Coronary artery (tissue), 2 donors: ENCODE measurements around the gene SLC35F6.
"Not testable (repeated sequence)": the region's sequence is repeated elsewhere in the genome, so short reads cannot be mapped to it uniquely, and the experiment has no call there.

Experiments
- DNase-seq: peaks from one replicate; pipeline ENCODE4 v3.0.0-alpha.2; 2017; ENCODE audit warnings: low spot score
- H3K27ac ChIP-seq, 2 donors: fragments of 200-600 bp; sonication (generic); one replicate each; pipeline ENCODE4 v1.5.1; 2016 to 2019
- H3K4me3 ChIP-seq: fragments of 200-600 bp; sonication (generic); 2 replicates; pipeline ENCODE4 v1.5.1; 2016; ENCODE audit warnings: mild to moderate bottlenecking, moderate library complexity
- TF ChIP-seq, protein P1 (sequence below): fragments of 200-600 bp; sonication (generic); IDR thresholded peaks from one replicate; pipeline ENCODE4 v1.5.1; 2019; ENCODE audit warnings: antibody characterized with exemption

Gene SLC35F6

DNA sequence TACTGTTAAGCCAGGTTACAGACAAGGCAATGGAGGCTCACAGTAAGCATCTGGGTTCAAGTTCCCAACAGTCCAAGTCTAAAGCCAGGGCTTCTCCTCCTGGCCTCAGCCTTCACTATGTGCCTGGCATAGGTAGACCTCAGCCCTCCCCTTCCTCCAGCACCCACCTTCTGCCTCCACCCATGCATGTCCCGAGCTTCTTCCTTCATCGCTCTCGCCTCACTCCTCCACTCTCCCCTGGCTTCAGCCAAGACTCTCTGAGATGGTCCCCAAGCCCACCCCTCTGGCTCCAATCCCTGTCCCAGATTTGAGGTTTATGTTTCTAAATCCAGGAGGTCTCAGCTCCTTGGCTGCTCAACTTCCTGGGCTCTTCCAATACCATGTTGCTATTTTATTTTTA lies 48.6 kb downstream of the SLC35F6 start:
- DNase-seq: no peak
- TF ChIP-seq, protein P1, sequence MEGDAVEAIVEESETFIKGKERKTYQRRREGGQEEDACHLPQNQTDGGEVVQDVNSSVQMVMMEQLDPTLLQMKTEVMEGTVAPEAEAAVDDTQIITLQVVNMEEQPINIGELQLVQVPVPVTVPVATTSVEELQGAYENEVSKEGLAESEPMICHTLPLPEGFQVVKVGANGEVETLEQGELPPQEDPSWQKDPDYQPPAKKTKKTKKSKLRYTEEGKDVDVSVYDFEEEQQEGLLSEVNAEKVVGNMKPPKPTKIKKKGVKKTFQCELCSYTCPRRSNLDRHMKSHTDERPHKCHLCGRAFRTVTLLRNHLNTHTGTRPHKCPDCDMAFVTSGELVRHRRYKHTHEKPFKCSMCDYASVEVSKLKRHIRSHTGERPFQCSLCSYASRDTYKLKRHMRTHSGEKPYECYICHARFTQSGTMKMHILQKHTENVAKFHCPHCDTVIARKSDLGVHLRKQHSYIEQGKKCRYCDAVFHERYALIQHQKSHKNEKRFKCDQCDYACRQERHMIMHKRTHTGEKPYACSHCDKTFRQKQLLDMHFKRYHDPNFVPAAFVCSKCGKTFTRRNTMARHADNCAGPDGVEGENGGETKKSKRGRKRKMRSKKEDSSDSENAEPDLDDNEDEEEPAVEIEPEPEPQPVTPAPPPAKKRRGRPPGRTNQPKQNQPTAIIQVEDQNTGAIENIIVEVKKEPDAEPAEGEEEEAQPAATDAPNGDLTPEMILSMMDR: no peak
- no peak overlapping the region for H3K4me3 ChIP-seq
- H3K27ac ChIP-seq: no peak overlapping the region

DNA sequence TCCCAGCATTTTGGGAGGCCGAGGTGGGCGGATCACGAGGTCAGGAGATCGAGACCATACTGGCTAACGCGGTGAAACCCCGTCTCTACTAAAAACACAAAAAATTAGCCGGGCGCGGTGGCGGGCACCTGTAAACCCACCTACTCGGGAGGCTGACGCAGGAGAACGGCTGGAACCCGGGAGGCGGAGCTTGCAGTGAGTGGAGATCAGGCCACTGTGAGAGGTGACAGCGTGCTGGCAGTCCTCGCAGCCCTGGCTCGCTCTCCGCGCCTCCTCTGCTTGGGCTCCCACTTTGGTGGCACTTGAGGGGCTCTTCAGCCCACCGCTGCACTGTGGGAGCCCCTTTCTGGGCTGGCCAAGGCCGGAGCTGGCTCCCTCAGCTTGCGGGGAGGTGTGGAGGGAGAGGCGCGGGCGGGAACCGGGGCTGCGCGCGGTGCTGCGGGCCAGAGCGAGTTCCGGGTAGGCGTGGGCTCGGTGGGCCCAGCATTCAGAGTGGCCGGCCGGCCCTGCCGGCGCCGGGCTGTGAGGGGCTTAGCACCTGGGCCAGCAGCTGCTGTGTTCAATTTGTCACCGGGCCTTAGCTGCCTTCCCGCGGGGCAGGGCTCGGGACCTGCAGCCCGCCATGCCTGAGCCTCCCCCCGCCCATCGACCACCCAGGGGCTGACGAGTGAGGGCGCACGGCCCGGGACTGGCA lies 50.1 kb downstream of the SLC35F6 start:
- not testable (repeated sequence) for DNase-seq, H3K4me3 ChIP-seq, H3K27ac ChIP-seq

DNA sequence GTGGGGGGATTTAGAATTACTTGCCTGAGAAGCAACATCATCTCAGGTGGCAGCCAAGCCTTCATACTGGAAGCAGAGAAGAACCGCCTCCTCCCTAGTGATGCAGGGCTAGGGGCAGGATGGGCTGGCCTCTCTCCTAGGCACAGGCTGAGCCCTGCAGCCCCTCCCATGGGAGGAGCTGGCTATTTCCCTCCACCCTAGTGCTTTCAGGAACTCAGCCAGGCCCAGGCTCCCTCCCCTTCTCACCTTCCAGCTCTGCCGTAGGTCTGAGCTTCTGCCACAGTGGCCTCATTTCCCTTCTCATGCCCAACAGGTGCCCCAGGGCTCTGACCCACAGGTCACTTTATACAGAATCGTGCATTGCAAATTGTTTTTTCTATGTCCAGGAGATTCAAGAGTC lies 52.8 kb downstream of the SLC35F6 start:
- TF ChIP-seq, protein P1: no peak

DNA sequence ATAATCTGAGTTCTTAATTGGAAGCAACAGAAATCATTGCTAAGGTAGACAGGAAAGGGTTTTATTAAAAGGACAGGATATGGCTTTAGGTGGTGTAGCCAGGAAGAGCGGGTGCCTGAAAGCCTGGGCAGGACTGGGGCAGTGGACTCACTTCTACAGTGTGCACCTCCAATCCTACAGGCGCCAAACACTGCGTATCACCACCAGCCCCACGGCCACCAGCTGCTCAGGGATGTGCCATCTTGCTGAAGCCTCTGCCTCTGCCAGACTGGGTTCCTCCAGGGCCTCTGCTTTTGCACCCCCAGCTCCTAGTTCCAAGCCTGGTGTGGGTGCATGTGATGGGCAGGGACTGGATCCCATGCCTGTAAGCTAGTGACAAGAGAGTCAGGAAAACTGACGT lies 54.2 kb downstream of the SLC35F6 start:
- no peak overlapping the region for H3K27ac ChIP-seq
- no peak for DNase-seq
- TF ChIP-seq, protein P1: no peak
- no peak overlapping the region for H3K4me3 ChIP-seq

More for the DNA sequence above, 52.8 kb downstream of the SLC35F6 start:
- DNase-seq: no peak
- Histone ChIP-seq H3K27ac (no peak overlapping the region), H3K4me3 (no peak overlapping the region)

DNA sequence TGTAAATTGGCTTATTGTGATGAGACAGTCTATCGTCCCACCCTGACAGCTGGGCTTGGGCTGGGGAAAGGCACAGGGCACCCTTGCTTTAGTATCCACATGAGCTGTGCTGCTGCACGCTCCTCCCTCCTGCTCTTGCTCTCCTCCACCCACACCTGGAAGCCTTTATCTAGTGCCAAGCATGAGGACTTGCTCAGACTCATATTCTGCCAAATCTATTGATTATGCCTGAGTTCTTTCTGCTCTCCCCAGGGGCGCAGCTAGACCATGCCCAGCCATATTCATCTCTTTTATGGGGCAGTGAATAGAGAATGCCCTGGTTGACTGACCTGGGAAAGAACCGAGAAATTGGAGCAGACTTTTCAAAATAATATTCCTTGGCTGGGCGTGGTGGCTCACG lies 54.9 kb downstream of the SLC35F6 start:
- TF ChIP-seq, protein P1: no peak
- DNase-seq: no peak
- Histone ChIP-seq H3K27ac (no peak overlapping the region), H3K4me3 (no peak overlapping the region)

DNA sequence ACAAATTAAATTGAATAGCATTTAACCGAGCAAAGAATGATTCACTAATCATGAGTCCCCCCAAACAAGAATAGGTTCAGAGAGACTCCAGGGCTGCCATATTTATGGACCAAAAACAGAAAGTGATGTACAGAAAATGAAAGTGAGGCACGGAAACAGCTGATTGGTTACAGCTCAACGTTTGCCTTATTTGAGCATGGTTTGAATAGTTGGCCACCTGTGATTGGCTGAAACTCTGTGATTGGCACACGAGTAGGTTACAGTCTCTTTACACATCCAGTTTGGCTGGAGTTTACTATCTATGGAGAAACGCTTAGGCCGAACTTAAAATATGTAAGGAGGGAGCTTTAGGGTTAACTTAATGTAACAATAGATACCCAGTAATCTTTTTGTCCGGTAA lies 56.8 kb downstream of the SLC35F6 start:
- no peak overlapping the region for H3K4me3 ChIP-seq
- TF ChIP-seq, protein P1: no peak
- no peak for DNase-seq
- H3K27ac ChIP-seq: no peak overlapping the region

DNA sequence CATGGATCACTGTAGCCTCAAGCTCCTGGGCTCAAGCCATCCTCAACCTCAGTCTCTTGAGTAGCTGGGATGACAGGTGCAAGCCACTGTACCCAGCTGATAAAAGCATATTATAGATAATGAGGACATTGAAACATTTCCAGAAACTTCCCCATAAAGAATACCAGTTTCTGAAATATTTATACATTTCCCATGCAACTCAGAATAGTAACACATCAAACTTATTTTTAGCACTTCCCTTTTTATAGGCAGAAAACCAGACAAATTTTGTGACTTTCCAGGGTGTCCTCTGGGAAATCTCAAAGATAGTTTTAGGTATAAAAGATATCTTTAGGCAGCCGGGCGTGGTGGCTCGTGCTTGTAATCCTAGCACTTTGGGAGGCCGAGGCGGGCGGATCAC lies 58.8 kb downstream of the SLC35F6 start:
- no peak for DNase-seq
- H3K4me3 ChIP-seq: no peak overlapping the region
- TF ChIP-seq, protein P1: no peak
- H3K27ac ChIP-seq: no peak overlapping the region
